ENCODE data around the gene TXNRD2.

Gene TXNRD2

GRCh38 chr22:19941365-19942082, at the start of gene TXNRD2, which contains the start of gene COMT:
TXNRD2 (minus strand) TSS chr22:19941818; CDS start chr22:19941803, 15 bp downstream.
COMT (plus strand) TSS chr22:19941772; CDS start chr22:19962527, 20,755 bp downstream.
- H3K9me3 ChIP-seq (ENCODE audit: severe bottlenecking) = no peaks in the 10 kb centered on the region
- DNase-seq (ENCODE audit: low spot score) (peak; percentile 15), ATAC-seq (ENCODE audit: low read depth) (peak; percentile 79)
- H3K4me3 ChIP-seq (ENCODE audit: severe bottlenecking) = peak within 1 kb of the TSS; percentile 71
- no peaks in the 10 kb centered on the region for H3K27me3 ChIP-seq (ENCODE audit: insufficient read depth, poor library complexity, severe bottlenecking)
- H3K4me1 ChIP-seq (ENCODE audit: insufficient read depth, poor library complexity, severe bottlenecking) = peaks cover 14% of the 10 kb centered on the region
- no peak for TF ChIP-seq CTCF (IDR thresholded peaks at IDR 0.05; ENCODE audit: poor library complexity, severe bottlenecking)
- H3K36me3 ChIP-seq (ENCODE audit: low read depth) = peaks cover 20% of the 10 kb centered on the region
- peak within 1 kb of the TSS; percentile 94 for H3K27ac ChIP-seq (ENCODE audit: poor library complexity, severe bottlenecking)

DNA sequence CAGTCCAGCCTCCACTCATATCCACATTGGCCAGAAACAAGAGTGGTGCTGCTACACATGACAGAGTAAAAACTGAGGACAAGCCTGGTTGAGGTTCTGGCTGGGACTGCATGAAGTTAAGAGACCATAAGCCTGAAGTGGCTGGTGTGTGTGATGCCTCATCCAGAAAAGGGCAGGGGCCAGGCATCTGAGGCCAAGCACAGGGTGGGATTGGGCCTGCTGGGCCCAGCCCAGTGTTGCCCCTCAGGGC, 49.7 kb upstream of the TXNRD2 start:
- Histone ChIP-seq H3K27me3 (ENCODE audit: insufficient read depth, poor library complexity, severe bottlenecking) (no peaks in the 10 kb centered on the region), H3K27ac (ENCODE audit: poor library complexity, severe bottlenecking) (no peak overlapping the region), H3K4me1 (ENCODE audit: insufficient read depth, poor library complexity, severe bottlenecking) (no peaks in the 10 kb centered on the region), H3K4me3 (ENCODE audit: severe bottlenecking) (no peak overlapping the region), H3K9me3 (ENCODE audit: severe bottlenecking) (no peaks in the 10 kb centered on the region), H3K36me3 (ENCODE audit: low read depth) (no peaks in the 10 kb centered on the region)
- ATAC-seq (ENCODE audit: low read depth) (no peak), DNase-seq (ENCODE audit: low spot score) (no peak)
- TF ChIP-seq CTCF (IDR thresholded peaks at IDR 0.05; ENCODE audit: poor library complexity, severe bottlenecking) = no peak

- no peaks in the 10 kb centered on the region for H3K27me3 ChIP-seq (ENCODE audit: insufficient read depth, poor library complexity, severe bottlenecking)
- ATAC-seq (ENCODE audit: low read depth) (no peak), DNase-seq (ENCODE audit: low spot score) (no peak)
- H3K36me3 ChIP-seq (ENCODE audit: low read depth) = no peaks in the 10 kb centered on the region
- no peak overlapping the region for H3K27ac ChIP-seq (ENCODE audit: poor library complexity, severe bottlenecking)
- no peak overlapping the region for H3K4me3 ChIP-seq (ENCODE audit: severe bottlenecking)
- no peak for TF ChIP-seq CTCF (IDR thresholded peaks at IDR 0.05; ENCODE audit: poor library complexity, severe bottlenecking)
- no peaks in the 10 kb centered on the region for H3K9me3 ChIP-seq (ENCODE audit: severe bottlenecking)
- H3K4me1 ChIP-seq (ENCODE audit: insufficient read depth, poor library complexity, severe bottlenecking) = no peaks in the 10 kb centered on the region
These were observed 49.2 kb upstream of the TXNRD2 start for GRCh38 chr22:19990609-19991394.

GRCh38 chr22:19990188-19990587, 48.6 kb upstream of the TXNRD2 start:
- Histone ChIP-seq H3K4me3 (ENCODE audit: severe bottlenecking) (no peak overlapping the region), H3K36me3 (ENCODE audit: low read depth) (no peaks in the 10 kb centered on the region), H3K4me1 (ENCODE audit: insufficient read depth, poor library complexity, severe bottlenecking) (no peaks in the 10 kb centered on the region), H3K27ac (ENCODE audit: poor library complexity, severe bottlenecking) (no peak overlapping the region), H3K9me3 (ENCODE audit: severe bottlenecking) (no peaks in the 10 kb centered on the region), H3K27me3 (ENCODE audit: insufficient read depth, poor library complexity, severe bottlenecking) (no peaks in the 10 kb centered on the region)
- no peak for ATAC-seq (ENCODE audit: low read depth)
- DNase-seq (ENCODE audit: low spot score) = no peak
- no peak for TF ChIP-seq CTCF (IDR thresholded peaks at IDR 0.05; ENCODE audit: poor library complexity, severe bottlenecking)

DNA sequence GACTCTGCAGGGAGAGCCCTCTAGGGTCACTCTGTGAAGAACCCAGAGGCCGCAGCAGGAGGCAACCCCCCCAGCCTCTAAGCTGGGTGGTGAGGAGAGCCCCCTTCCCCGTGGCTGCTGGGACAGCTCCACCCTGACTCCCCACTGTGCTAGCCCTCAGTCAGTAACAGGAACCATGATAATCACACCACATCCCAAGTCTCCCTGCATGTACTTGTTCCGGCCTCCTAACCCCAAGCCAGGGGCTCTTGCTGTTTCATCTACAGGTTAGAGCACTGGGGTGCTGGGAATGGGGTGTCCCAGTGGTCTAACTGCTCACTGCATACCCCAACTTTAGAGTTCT, 48.1 kb upstream of the TXNRD2 start:
- Histone ChIP-seq H3K27me3 (ENCODE audit: insufficient read depth, poor library complexity, severe bottlenecking) (no peaks in the 10 kb centered on the region), H3K4me3 (ENCODE audit: severe bottlenecking) (no peak overlapping the region), H3K27ac (ENCODE audit: poor library complexity, severe bottlenecking) (no peak overlapping the region), H3K9me3 (ENCODE audit: severe bottlenecking) (no peaks in the 10 kb centered on the region), H3K4me1 (ENCODE audit: insufficient read depth, poor library complexity, severe bottlenecking) (peaks cover 2% of the 10 kb centered on the region), H3K36me3 (ENCODE audit: low read depth) (no peaks in the 10 kb centered on the region)
- DNase-seq (ENCODE audit: low spot score) = no peak
- TF ChIP-seq CTCF (IDR thresholded peaks at IDR 0.05; ENCODE audit: poor library complexity, severe bottlenecking) = no peak
- no peak for ATAC-seq (ENCODE audit: low read depth)
